Vagina (tissue), 2 donors: ENCODE measurements around the gene SFXN4.

Experiments
- CTCF ChIP-seq, 3 experiments: fragments of 450-650 bp in 2 of 3; fragments of 200-600 bp in 1 of 3; sonication (generic) in 1 of 3; IDR thresholded peaks; one replicate each; pipeline ENCODE4 v1.5.1; 2017 to 2019; ENCODE audit warnings: antibody characterized with exemption in 3 of 3, mild to moderate bottlenecking in 2 of 3, moderate library complexity in 2 of 3
- POLR2A ChIP-seq, 2 donors: fragments of 450-650 bp; IDR thresholded peaks; one replicate each; pipeline ENCODE4 v1.6.1; 2017; ENCODE audit warnings: antibody characterized with exemption in 2 of 2, mild to moderate bottlenecking in 2 of 2, moderate library complexity in 2 of 2
- POLR2AphosphoS5 ChIP-seq, 2 donors: sonication (generic); formaldehyde crosslinking; IDR thresholded peaks; one replicate each; pipeline ENCODE4 v1.9.0; 2017; ENCODE audit warnings: antibody characterized with exemption in 2 of 2, mild to moderate bottlenecking in 2 of 2, low read depth in 1 of 2; ENCODE audit not compliant: insufficient read depth in 1 of 2

GRCh38 chr10:119113751-119114732 is 51.5 kb downstream of the SFXN4 start:
- TF ChIP-seq CTCF (IDR thresholded peaks at IDR 0.05) (no peak), POLR2A (IDR thresholded peaks at IDR 0.05) (no peak), POLR2AphosphoS5 (IDR thresholded peaks at IDR 0.05; ENCODE audit: insufficient read depth in 1 of 2, low read depth in 1 of 2) (no peak)
